ENCODE data around the gene NSUN2. TPM values are rescaled to one million over a fixed set of nuclear protein-coding genes. Genes with fewer than 3 reads are reported as not detected.

Gene NSUN2
- total and polyA plus RNA-seq, 2 donors (not counting 3 experiments of a cell fraction or from before 2014, with no cell fraction given): 53.7 to 73.0 TPM

GRCh38 chr5:6581090-6581489, 51.8 kb downstream of the NSUN2 start:
- no peak for DNase-seq (ENCODE audit: low read depth, low spot score)
- no peak overlapping the region for H3K27ac ChIP-seq (ENCODE audit: insufficient read depth, low read depth, low read length)

More at GRCh38 chr5:6581090-6581489, 51.8 kb downstream of the NSUN2 start:
- Histone ChIP-seq H3K4me2 (ENCODE audit: insufficient read depth, low read length) (no peak overlapping the region), H3K4me3 (replicated peaks in 1 of 3; ENCODE audit: insufficient read depth in 1 of 3, low read depth in 1 of 3, low read length in 3 of 3) (no peak overlapping the region), H3K27me3 (ENCODE audit: control insufficient read depth in 2 of 2, insufficient read depth in 2 of 2, low read length in 2 of 2) (peaks cover 25 to 30% of the 10 kb centered on the region in 2 experiments), H3K9me3 (replicated peaks; ENCODE audit: control insufficient read depth, insufficient read depth, low read length) (no peaks in the 10 kb centered on the region), H3K9ac (replicated peaks; ENCODE audit: extremely low read depth, insufficient read depth, low read length) (no peak overlapping the region), H3K9me1 (replicated peaks; ENCODE audit: control insufficient read depth, extremely low read depth, insufficient read depth, low read length) (no peaks in the 10 kb centered on the region), H3K4me1 (ENCODE audit: control insufficient read depth, extremely low read depth, insufficient read depth, low read length) (peaks cover 21% of the 10 kb centered on the region), H3K36me3 (ENCODE audit: control insufficient read depth in 2 of 2, extremely low read depth in 1 of 2, insufficient read depth in 2 of 2, low read length in 2 of 2) (no peaks in the 10 kb centered on the region), H4K20me1 (replicated peaks; ENCODE audit: control insufficient read depth, extremely low read depth, insufficient read depth, low read length) (no peaks in the 10 kb centered on the region), H3K79me2 (ENCODE audit: control insufficient read depth, insufficient read depth, low read length) (no peaks in the 10 kb centered on the region), H2AFZ (ENCODE audit: low read depth, low read length) (no peak overlapping the region)
- dilution Hi-C loops (cut with MboI; ENCODE audit: extremely low pct_ligation_motif_present, low sequenced_read_pairs) (no loop called here), intact Hi-C loops (cut with micrococcal nuclease) (loop anchor here (10.0 kb wide), 1 partner anchor 206 kb away; the partner anchor contains the start of gene MED10)
- FAIRE-seq: no peak
- ChIA-PET CTCF (interaction anchor here (2.1 kb wide), 1 partner anchor 1084 kb away, joined by 13 read pairs; no protein-coding TSS in a partner anchor), POLR2A (no interaction called here)
- TF ChIP-seq FOS (IDR thresholded peaks at IDR 0.05; ENCODE audit: borderline replicate concordance, insufficient read depth, low read length): no peak
- TF ChIP-seq GATA2 (IDR thresholded peaks at IDR 0.05; ENCODE audit: insufficient read depth, insufficient read length, low read depth, low read length): no peak
- TF ChIP-seq POLR2A (IDR thresholded peaks at IDR 0.05; ENCODE audit: low read depth, low read length): no peak
- TF ChIP-seq JUN (IDR thresholded peaks at IDR 0.05; ENCODE audit: borderline replicate concordance, insufficient read depth, insufficient read length, low read depth): no peak
- no peak for TF ChIP-seq POLR2AphosphoS5 (IDR thresholded peaks at IDR 0.05; ENCODE audit: insufficient read depth, low read depth, low read length)
- no peak for TF ChIP-seq MAX (IDR thresholded peaks at IDR 0.05; ENCODE audit: insufficient read depth, insufficient read length)
- no peak for TF ChIP-seq MYC (IDR thresholded peaks at IDR 0.05; ENCODE audit: low read depth, low read length)
- TF ChIP-seq EZH2 (IDR thresholded peaks at IDR 0.05; ENCODE audit: borderline replicate concordance, low read depth, low read length, severe bottlenecking): no peak
- no peak for TF ChIP-seq CTCF (IDR thresholded peaks at IDR 0.05; ENCODE audit: extremely low read depth in 1 of 2, insufficient read depth in 1 of 2, low read depth in 1 of 2, low read length in 2 of 2)
- no TSS peak for BruUV-seq (replicated peaks)
